Measurements from ENCODE around the gene MAPK13.
A peak's percentile ranks its signal among the peaks of the same experiment; 100 is the strongest.

Gene MAPK13

DNA sequence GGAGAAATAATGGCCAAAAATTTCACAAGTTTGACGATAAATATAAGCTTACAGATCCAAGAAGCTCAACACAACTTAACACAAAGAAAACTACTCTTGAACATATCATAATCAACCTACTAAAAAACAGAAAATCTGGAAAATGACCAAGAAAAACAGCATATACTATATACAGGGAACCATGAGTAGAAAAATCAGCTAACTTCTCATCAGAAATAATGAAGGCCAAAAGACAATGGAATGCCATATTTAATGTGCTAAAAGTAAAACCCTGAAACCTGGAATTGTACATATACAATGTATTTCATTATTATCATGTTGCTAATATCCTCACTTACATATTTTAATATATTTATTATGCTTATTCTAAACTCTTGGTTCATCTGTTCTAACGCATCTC lies 25.3 kb downstream of the MAPK13 start:
- TF ChIP-seq EZH2phosphoT487 (IDR thresholded peaks at IDR 0.05; ENCODE audit: low read length), result no peak
- TF ChIP-seq, protein P1, sequence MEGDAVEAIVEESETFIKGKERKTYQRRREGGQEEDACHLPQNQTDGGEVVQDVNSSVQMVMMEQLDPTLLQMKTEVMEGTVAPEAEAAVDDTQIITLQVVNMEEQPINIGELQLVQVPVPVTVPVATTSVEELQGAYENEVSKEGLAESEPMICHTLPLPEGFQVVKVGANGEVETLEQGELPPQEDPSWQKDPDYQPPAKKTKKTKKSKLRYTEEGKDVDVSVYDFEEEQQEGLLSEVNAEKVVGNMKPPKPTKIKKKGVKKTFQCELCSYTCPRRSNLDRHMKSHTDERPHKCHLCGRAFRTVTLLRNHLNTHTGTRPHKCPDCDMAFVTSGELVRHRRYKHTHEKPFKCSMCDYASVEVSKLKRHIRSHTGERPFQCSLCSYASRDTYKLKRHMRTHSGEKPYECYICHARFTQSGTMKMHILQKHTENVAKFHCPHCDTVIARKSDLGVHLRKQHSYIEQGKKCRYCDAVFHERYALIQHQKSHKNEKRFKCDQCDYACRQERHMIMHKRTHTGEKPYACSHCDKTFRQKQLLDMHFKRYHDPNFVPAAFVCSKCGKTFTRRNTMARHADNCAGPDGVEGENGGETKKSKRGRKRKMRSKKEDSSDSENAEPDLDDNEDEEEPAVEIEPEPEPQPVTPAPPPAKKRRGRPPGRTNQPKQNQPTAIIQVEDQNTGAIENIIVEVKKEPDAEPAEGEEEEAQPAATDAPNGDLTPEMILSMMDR (IDR thresholded peaks at IDR 0.05; ENCODE audit: low read length), result no peak
- no peak for TF ChIP-seq EZH2 (optimal IDR thresholded peaks at IDR 0.05; ENCODE audit: low read depth, low read length)

DNA sequence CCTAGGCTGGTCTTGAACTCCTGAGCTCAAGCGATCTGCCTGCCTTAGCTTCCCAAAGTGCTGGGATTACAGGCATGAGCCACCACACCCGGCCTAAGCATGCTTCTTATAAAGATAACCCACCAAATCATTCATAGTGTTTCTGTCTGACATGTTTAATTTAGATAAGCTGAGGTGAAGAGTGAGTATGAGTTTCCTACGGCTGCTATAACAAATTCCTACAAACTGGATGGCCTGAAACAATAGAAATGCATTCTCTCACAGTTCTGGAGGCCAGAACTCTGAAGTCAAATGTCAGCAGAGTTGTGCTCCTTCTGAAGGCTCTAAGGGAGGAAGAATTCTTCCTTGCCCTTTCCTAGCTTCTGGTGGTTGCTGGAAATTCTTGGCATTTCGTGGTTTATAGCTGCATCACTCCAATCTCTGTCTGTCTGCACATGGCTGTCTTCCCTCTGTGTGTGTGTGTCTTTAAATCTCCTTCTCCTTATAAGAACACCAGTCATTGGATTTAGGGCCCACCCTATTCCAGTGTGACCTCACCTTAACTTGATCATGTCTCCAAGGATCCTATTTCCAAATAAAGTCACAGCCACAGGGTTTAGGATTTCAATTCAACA lies 29.9 kb downstream of the MAPK13 start:
- H3K79me2 ChIP-seq (ENCODE audit: low read length), result no peaks in the 10 kb centered on the region
- H4K20me1 ChIP-seq (ENCODE audit: insufficient read depth, low read length), result no peaks in the 10 kb centered on the region
- H2AFZ ChIP-seq (ENCODE audit: low read length), result no peak overlapping the region
- no peaks in the 10 kb centered on the region for H3K9me3 ChIP-seq (replicated peaks; ENCODE audit: insufficient read depth, low read length)
- H3K36me3 ChIP-seq (replicated peaks; ENCODE audit: insufficient read depth, low read length), result no peaks in the 10 kb centered on the region
- TF ChIP-seq EZH2 (optimal IDR thresholded peaks at IDR 0.05; ENCODE audit: low read depth, low read length), result no peak
- no peak for TF ChIP-seq EZH2phosphoT487 (IDR thresholded peaks at IDR 0.05; ENCODE audit: low read length)
- TF ChIP-seq, protein P1 (IDR thresholded peaks at IDR 0.05; ENCODE audit: low read length), result no peak
- H3K4me2 ChIP-seq (ENCODE audit: low read depth, low read length), result no peak overlapping the region
- no peaks in the 10 kb centered on the region for H3K27me3 ChIP-seq (replicated peaks; ENCODE audit: insufficient read depth, low read length)
- no peak overlapping the region for H3K9ac ChIP-seq (ENCODE audit: low read length)
- no peak overlapping the region for H3K27ac ChIP-seq (ENCODE audit: low read length)
- H3K4me1 ChIP-seq (ENCODE audit: low read length), result no peaks in the 10 kb centered on the region
- H3F3A ChIP-seq (ENCODE audit: insufficient read depth, low read length), result no peaks in the 10 kb centered on the region
- H3K4me3 ChIP-seq (ENCODE audit: low read length), result no peak overlapping the region
- no peaks in the 10 kb centered on the region for H3K9me2 ChIP-seq (replicated peaks; ENCODE audit: insufficient read depth, low read length)
- no peak for DNase-seq

More for the DNA sequence above, 25.3 kb downstream of the MAPK13 start:
- H2AFZ ChIP-seq (ENCODE audit: low read length), result no peak overlapping the region
- no peaks in the 10 kb centered on the region for H3K4me1 ChIP-seq (ENCODE audit: low read length)
- H3K9me3 ChIP-seq (replicated peaks; ENCODE audit: insufficient read depth, low read length), result no peaks in the 10 kb centered on the region
- no peaks in the 10 kb centered on the region for H3F3A ChIP-seq (ENCODE audit: insufficient read depth, low read length)
- no peaks in the 10 kb centered on the region for H3K79me2 ChIP-seq (ENCODE audit: low read length)
- no peaks in the 10 kb centered on the region for H3K9me2 ChIP-seq (replicated peaks; ENCODE audit: insufficient read depth, low read length)
- no peak overlapping the region for H3K4me3 ChIP-seq (ENCODE audit: low read length)
- no peak overlapping the region for H3K4me2 ChIP-seq (ENCODE audit: low read depth, low read length)
- no peak overlapping the region for H3K27ac ChIP-seq (ENCODE audit: low read length)
- DNase-seq, result no peak
- no peaks in the 10 kb centered on the region for H3K36me3 ChIP-seq (replicated peaks; ENCODE audit: insufficient read depth, low read length)
- H3K27me3 ChIP-seq (replicated peaks; ENCODE audit: insufficient read depth, low read length), result no peaks in the 10 kb centered on the region
- no peaks in the 10 kb centered on the region for H4K20me1 ChIP-seq (ENCODE audit: insufficient read depth, low read length)
- no peak overlapping the region for H3K9ac ChIP-seq (ENCODE audit: low read length)

DNA sequence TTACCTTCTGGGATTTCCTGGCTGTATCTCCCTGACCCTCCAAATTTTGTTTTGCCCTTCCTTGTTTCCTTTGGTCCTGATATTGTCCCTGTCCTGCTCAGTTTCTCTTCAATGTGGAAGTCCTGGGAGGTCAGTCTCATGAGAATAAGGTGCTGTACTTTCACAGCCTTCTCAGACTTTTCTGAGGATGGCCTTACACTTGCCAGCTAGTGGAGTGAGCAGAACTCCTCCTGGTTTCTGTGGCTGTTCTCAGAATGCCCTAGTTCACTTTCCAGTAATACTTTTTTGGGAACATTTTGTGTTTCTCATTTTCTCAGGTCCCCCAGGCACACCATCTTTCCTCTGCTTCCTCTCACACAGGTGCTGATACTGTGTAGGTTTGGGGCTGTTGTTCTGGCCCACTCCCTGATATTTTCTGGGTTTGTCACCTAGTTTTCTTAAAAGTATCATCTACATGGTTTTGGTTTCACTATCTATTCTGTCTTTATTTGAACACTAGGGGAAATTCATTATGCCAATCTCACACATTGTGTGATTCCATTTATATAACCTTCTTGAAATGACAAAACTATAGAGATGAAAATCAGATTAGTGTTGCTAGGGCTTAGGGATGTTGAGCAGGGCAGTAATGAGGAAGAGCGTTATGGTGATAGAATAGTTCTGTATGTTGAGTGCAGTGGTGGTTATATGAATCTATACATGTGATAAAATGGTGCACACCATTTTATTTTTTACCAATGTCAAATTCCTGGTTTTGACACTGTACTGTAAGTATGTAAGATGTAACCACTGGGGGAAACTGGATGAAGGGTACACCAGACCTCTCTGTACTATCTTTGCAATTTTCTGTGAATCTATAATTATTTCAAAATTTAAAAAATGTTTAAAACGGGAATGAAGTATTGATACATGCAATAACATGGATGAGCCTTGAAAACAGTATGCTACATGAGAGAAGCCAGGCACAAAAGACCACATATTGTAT lies 39.0 kb downstream of the MAPK13 start:
- peak; percentile 53 for DNase-seq
- Histone ChIP-seq H4K20me1 (ENCODE audit: insufficient read depth, low read length) (no peaks in the 10 kb centered on the region), H3K27me3 (replicated peaks; ENCODE audit: insufficient read depth, low read length) (no peaks in the 10 kb centered on the region), H3K79me2 (ENCODE audit: low read length) (no peaks in the 10 kb centered on the region), H3K9me3 (replicated peaks; ENCODE audit: insufficient read depth, low read length) (no peaks in the 10 kb centered on the region), H3K4me3 (ENCODE audit: low read length) (peak overlapping the region; percentile 24), H3K9ac (ENCODE audit: low read length) (peak overlapping the region; percentile 23; the same call in 1 of the 2 replicates), H3K27ac (ENCODE audit: low read length) (peak overlapping the region; percentile 73), H3K4me2 (ENCODE audit: low read depth, low read length) (peak overlapping the region; percentile 79), H3K9me2 (replicated peaks; ENCODE audit: insufficient read depth, low read length) (no peaks in the 10 kb centered on the region), H3F3A (ENCODE audit: insufficient read depth, low read length) (peaks cover 16% of the 10 kb centered on the region), H3K36me3 (replicated peaks; ENCODE audit: insufficient read depth, low read length) (no peaks in the 10 kb centered on the region), H2AFZ (ENCODE audit: low read length) (peak overlapping the region; percentile 59), H3K4me1 (ENCODE audit: low read length) (peaks cover 30% of the 10 kb centered on the region)
- TF ChIP-seq, protein P1 (IDR thresholded peaks at IDR 0.05; ENCODE audit: low read length), result peak; percentile 21
- TF ChIP-seq EZH2phosphoT487 (IDR thresholded peaks at IDR 0.05; ENCODE audit: low read length) (no peak), EZH2 (optimal IDR thresholded peaks at IDR 0.05; ENCODE audit: low read depth, low read length) (no peak)
